NCI-H1048 (cell line): ENCODE data around the gene HPN.
"Not testable (repeated sequence)": the region's sequence is repeated elsewhere in the genome, so short reads cannot be mapped to it uniquely, and the experiment has no call there.

Experiments used
- DNase-seq: peaks from one replicate; lab custom pipeline; 2025; lab: John Stamatoyannopoulos, UW

The HPN gene

GRCh38 chr19:35009424-35010415, 31.8 kb upstream of the HPN start:
- no peak for DNase-seq

- DNase-seq = no peak
Observed at GRCh38 chr19:35011091-35011689, 30.3 kb upstream of the HPN start.

- DNase-seq = no peak
Observed at GRCh38 chr19:35011737-35012682, 29.5 kb upstream of the HPN start.

- DNase-seq = no peak
Observed at GRCh38 chr19:35013041-35013819, 28.3 kb upstream of the HPN start.

GRCh38 chr19:35013820-35014754, 27.4 kb upstream of the HPN start:
- no peak for DNase-seq

GRCh38 chr19:35014774-35015173, 26.7 kb upstream of the HPN start:
- DNase-seq = not testable (repeated sequence)

- DNase-seq = no peak
Observed at GRCh38 chr19:35015270-35015953, 26.1 kb upstream of the HPN start.

- DNase-seq = no peak
Observed at GRCh38 chr19:35015954-35016351, 25.6 kb upstream of the HPN start.

GRCh38 chr19:35017507-35017906, 24.0 kb upstream of the HPN start:
- no peak for DNase-seq

GRCh38 chr19:35018379-35018778, 23.1 kb upstream of the HPN start:
- no peak for DNase-seq

- no peak for DNase-seq
Observed at GRCh38 chr19:35019144-35019543, 22.4 kb upstream of the HPN start.

GRCh38 chr19:35021016-35021415, 20.5 kb upstream of the HPN start:
- no peak for DNase-seq

GRCh38 chr19:35021596-35021995, 19.9 kb upstream of the HPN start:
- no peak for DNase-seq

GRCh38 chr19:35022460-35022859, 19.1 kb upstream of the HPN start:
- no peak for DNase-seq

GRCh38 chr19:35023428-35023827, 18.1 kb upstream of the HPN start:
- DNase-seq = no peak

- DNase-seq = no peak
Observed at GRCh38 chr19:35024095-35024494, 17.4 kb upstream of the HPN start.

GRCh38 chr19:35025969-35026368, 15.6 kb upstream of the HPN start:
- DNase-seq = no peak

- no peak for DNase-seq
Observed at GRCh38 chr19:35026418-35026817, 15.1 kb upstream of the HPN start.

GRCh38 chr19:35027009-35027408, 14.5 kb upstream of the HPN start:
- no peak for DNase-seq
